Gastrocnemius medialis (tissue), 4 donors: ENCODE results near the gene CRKL. TPM values are rescaled to one million over a fixed set of nuclear protein-coding genes. Genes with fewer than 3 reads are reported as not detected.

ENCODE experiments used
- ATAC-seq, 2 donors: fragments of 150-250 bp; one replicate each; pipeline ENCODE4 v1.9.1; 2016
- DNase-seq, 2 donors: peaks; one replicate each; pipeline ENCODE4 v3.0.0-alpha.2; 2019
- H3K27ac ChIP-seq, 4 donors: fragments of 200-600 bp; sonication (generic); 1 replicate in 1 of 4; 2 replicates in 3 of 4; pipeline ENCODE4 v1.5.1; 2016 to 2018; ENCODE audit warnings: mild to moderate bottlenecking in 2 of 4, moderate library complexity in 1 of 4
- H3K27me3 ChIP-seq, 3 donors: fragments of 200-600 bp; sonication (generic) in 2 of 3; 1 replicate in 1 of 3; 2 replicates in 2 of 3; pipeline versions ENCODE4 v1.5.1 to v1.6.0; 2016 to 2019; ENCODE audit warnings: mild to moderate bottlenecking in 1 of 3, moderate library complexity in 1 of 3
- H3K36me3 ChIP-seq, 2 donors: fragments of 200-600 bp; sonication (generic) in 1 of 2; one replicate each; pipeline ENCODE4 v1.5.1; 2017 to 2018
- H3K4me1 ChIP-seq, 2 donors: fragments of 200-600 bp; sonication (generic) in 1 of 2; one replicate each; pipeline ENCODE4 v1.5.1; 2016 to 2017; ENCODE audit warnings: mild to moderate bottlenecking in 2 of 2
- H3K4me3 ChIP-seq, 4 donors: fragments of 200-600 bp; sonication (generic) in 3 of 4; 1 replicate in 1 of 4; 2 replicates in 3 of 4; pipeline ENCODE4 v1.5.1; 2016 to 2019; ENCODE audit warnings: mild to moderate bottlenecking in 2 of 4
- H3K9me3 ChIP-seq, 3 donors: fragments of 200-600 bp; sonication (generic) in 2 of 3; 1 replicate in 1 of 3; 2 replicates in 2 of 3; pipeline ENCODE4 v1.5.1; 2016 to 2019
- CTCF ChIP-seq, 5 experiments: fragments of 450-650 bp in 3 of 5; fragments of 200-600 bp in 2 of 5; sonication (generic) in 2 of 5; IDR thresholded peaks in 4 of 5; conservative IDR thresholded peaks in 1 of 5; 1 replicate in 4 of 5; 2 replicates in 1 of 5; pipeline ENCODE4 v1.5.1; 2016 to 2019; ENCODE audit warnings: antibody characterized with exemption in 5 of 5, mild to moderate bottlenecking in 3 of 5, moderate library complexity in 3 of 5
- POLR2A ChIP-seq, 2 donors: fragments of 450-650 bp; IDR thresholded peaks; one replicate each; pipeline ENCODE4 v1.6.1; 2017; ENCODE audit warnings: antibody characterized with exemption in 2 of 2, mild to moderate bottlenecking in 2 of 2, moderate library complexity in 2 of 2
- in situ Hi-C, 4 donors: fragments of 200-750 bp; cut with MboI; loops; one replicate each; pipeline versions ENCODE4 v1.15.0 to v1.8.0; 2017; ENCODE audit warnings: low sequenced_read_pairs in 4 of 4
- intact Hi-C: fragments of 100-400 bp; cut with DNase I; formaldehyde crosslinking; loops from one replicate; pipeline ENCODE4 v1.15.1; 2023; ENCODE audit warnings: low total_unique reads
- total RNA-seq, 4 donors: library from RNA; depleted of rRNA; stranded (reverse); fragments of >200 nt; gene quantifications; one replicate each; pipeline versions ENCODE4 v1.1.0 to v1.2.3, GENCODE V29; 2016

The CRKL gene
- total RNA-seq, result 100 to 1,000 TPM in 1 of 4 donors, 10 to 100 TPM in 3; 73.3 to 109 (median 84.7) TPM

- H3K36me3 ChIP-seq, result no peaks in the 10 kb centered on the region
- H3K27me3 ChIP-seq, result no peaks in the 10 kb centered on the region
- intact Hi-C loops (loop anchor here (1.0 to 5.0 kb wide), 4 partner anchors 59 to 420 kb away; partner anchors contain the start of genes KLHL22, LZTR1 and PI4KA), in situ Hi-C loops (no loop called here)
- peak within 1 kb of the TSS; percentile 95 to 97 (median 96) for H3K27ac ChIP-seq
- peak; percentile 96 to 97 for DNase-seq
- H3K4me1 ChIP-seq, result peaks cover 18 to 39% of the 10 kb centered on the region in 2 donors
- no peaks in the 10 kb centered on the region for H3K9me3 ChIP-seq
- peak; percentile 87 to 90 for ATAC-seq
- peak within 1 kb of the TSS; percentile 87 to 97 (median 90) for H3K4me3 ChIP-seq
- TF ChIP-seq CTCF (IDR thresholded peaks at IDR 0.05 in 4 of 5, conservative IDR thresholded peaks at IDR 0.05 in 1 of 5) (peak; percentile 92 to 98 (median 96)), POLR2A (IDR thresholded peaks at IDR 0.05) (peak; percentile 99)
Observed at GRCh38 chr22:20916916-20917810, at the start of gene CRKL. Gene CRKL, plus strand, starts transcription at chr22:20917407. Its CDS starts 528 bp downstream, at chr22:20917935.

GRCh38 chr22:20868025-20868962, 48.9 kb upstream of the CRKL start:
- Histone ChIP-seq H3K4me3 (no peak overlapping the region), H3K27me3 (no peaks in the 10 kb centered on the region), H3K27ac (peak overlapping the region; percentile 42 to 84 (median 72)), H3K36me3 (peaks cover 0 to 31% of the 10 kb centered on the region in 2 donors), H3K9me3 (no peaks in the 10 kb centered on the region), H3K4me1 (peaks cover 4 to 16% of the 10 kb centered on the region in 2 donors)
- TF ChIP-seq CTCF (IDR thresholded peaks at IDR 0.05 in 4 of 5, conservative IDR thresholded peaks at IDR 0.05 in 1 of 5) (no peak), POLR2A (IDR thresholded peaks at IDR 0.05) (no peak)
- in situ Hi-C loops (no loop called here), intact Hi-C loops (no loop called here)
- ATAC-seq (no peak), DNase-seq (no peak)

- Histone ChIP-seq H3K27ac (no peak overlapping the region), H3K36me3 (peaks cover 0 to 34% of the 10 kb centered on the region in 2 donors), H3K9me3 (no peaks in the 10 kb centered on the region), H3K27me3 (no peaks in the 10 kb centered on the region), H3K4me3 (no peak overlapping the region), H3K4me1 (peaks cover 4 to 16% of the 10 kb centered on the region in 2 donors)
- intact Hi-C loops (no loop called here), in situ Hi-C loops (no loop called here)
- ATAC-seq (no peak), DNase-seq (no peak)
- TF ChIP-seq CTCF (IDR thresholded peaks at IDR 0.05 in 4 of 5, conservative IDR thresholded peaks at IDR 0.05 in 1 of 5) (no peak), POLR2A (IDR thresholded peaks at IDR 0.05) (no peak)
Observed at GRCh38 chr22:20869234-20869633, 48.0 kb upstream of the CRKL start.

DNA sequence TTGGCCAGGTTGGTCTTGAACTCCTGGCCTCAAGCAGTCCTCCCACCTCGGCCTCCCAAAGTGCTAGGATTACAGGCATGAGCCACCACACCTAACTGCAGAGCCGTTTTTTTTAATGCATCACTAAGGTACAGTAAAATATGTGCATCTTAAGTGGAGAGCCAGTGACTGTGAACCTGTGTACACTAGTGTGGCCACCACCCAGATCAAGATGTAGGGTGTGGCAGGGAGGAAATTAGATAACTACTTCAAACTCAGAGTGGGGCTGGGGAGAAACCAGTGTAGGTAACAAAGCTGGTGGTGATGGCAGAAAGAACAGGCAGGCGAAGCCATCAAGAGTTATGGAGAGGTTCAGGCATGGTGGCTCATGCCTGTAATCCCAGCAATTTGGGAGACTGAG, 44.0 kb upstream of the CRKL start:
- no peak overlapping the region for H3K4me3 ChIP-seq
- no peak overlapping the region for H3K27ac ChIP-seq
- no peaks in the 10 kb centered on the region for H3K4me1 ChIP-seq
- peaks cover 0 to 60% of the 10 kb centered on the region in 2 donors for H3K36me3 ChIP-seq
- no peak for DNase-seq
- no peak for ATAC-seq
- in situ Hi-C loops, result no loop called here
- H3K9me3 ChIP-seq, result no peaks in the 10 kb centered on the region
- no peaks in the 10 kb centered on the region for H3K27me3 ChIP-seq
- intact Hi-C loops, result no loop called here
- no peak for TF ChIP-seq CTCF (IDR thresholded peaks at IDR 0.05 in 4 of 5, conservative IDR thresholded peaks at IDR 0.05 in 1 of 5)
- no peak for TF ChIP-seq POLR2A (IDR thresholded peaks at IDR 0.05)
